NCI-H1105 treated with DMSO at 0.1 percent for 48 hours (cell line): ENCODE results near the gene CTU2.
A peak's percentile ranks its signal among the peaks of the same experiment; 100 is the strongest.

Experiments
- DNase-seq: peaks from one replicate; lab custom pipeline; 2025; lab: John Stamatoyannopoulos, UW

Gene CTU2

DNA sequence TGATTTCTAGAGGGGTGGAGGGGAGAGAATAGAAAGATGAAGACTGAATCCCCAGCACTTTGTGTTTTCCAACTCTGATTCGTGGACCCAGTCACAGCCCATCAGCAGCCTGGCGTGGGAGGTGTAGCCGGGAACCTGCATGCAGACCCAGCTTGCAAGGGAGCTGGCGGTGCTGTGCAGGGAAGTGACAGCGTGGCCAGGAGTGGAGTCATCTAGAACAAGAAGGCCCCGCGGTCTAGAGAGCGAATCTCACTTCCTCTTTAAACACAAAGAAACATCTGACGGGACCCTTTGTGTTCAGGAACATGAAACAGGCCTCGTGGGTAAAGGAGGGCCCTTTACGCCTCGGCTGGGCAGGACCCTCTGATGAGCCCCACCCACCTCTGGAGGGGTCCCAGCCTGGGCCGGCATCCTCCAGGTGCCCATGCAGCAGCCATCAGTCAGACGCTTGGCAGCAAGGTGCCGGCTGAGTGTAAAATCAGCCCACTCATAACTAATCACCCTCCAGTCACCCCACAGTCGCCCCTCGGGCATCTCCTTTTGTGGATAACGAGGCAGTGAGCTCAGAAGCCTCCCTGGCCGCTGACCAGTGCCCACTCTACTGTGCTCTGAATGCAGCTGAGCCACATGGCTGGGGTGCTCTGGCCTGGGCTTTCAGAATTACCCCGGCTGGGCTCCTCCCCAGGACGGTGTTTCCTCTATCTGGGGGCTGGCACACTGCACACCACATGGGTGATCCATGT is 24.4 kb upstream of the CTU2 start:
- no peak for DNase-seq

DNA sequence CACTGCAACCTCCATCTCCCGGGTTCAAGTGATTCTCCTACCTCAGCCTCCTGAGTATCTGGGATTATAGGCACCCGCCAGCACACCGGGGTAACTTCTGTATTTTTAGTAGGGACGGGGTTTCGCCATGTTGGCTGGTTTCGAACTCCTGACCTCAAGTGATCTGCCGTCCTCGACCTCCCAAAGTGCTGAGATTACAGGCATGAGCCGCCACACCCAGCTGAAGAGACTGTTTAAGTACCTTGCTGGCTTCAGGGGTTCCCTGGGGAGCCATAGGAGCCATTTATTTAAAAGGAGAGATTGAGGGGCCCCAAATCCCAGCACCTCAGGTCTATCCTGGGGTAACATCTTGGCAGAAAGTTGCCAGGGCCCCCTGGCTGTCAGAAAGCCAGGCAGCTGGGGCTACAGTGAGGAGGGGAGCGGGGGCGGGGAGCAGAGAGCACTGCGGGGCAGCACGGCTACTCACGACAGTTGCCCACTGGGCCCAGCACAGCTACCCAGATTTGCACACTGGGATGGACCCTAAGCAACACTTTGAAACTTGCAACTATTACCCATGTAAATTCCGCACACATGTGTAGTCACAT is 21.6 kb upstream of the CTU2 start:
- DNase-seq = no peak

DNA sequence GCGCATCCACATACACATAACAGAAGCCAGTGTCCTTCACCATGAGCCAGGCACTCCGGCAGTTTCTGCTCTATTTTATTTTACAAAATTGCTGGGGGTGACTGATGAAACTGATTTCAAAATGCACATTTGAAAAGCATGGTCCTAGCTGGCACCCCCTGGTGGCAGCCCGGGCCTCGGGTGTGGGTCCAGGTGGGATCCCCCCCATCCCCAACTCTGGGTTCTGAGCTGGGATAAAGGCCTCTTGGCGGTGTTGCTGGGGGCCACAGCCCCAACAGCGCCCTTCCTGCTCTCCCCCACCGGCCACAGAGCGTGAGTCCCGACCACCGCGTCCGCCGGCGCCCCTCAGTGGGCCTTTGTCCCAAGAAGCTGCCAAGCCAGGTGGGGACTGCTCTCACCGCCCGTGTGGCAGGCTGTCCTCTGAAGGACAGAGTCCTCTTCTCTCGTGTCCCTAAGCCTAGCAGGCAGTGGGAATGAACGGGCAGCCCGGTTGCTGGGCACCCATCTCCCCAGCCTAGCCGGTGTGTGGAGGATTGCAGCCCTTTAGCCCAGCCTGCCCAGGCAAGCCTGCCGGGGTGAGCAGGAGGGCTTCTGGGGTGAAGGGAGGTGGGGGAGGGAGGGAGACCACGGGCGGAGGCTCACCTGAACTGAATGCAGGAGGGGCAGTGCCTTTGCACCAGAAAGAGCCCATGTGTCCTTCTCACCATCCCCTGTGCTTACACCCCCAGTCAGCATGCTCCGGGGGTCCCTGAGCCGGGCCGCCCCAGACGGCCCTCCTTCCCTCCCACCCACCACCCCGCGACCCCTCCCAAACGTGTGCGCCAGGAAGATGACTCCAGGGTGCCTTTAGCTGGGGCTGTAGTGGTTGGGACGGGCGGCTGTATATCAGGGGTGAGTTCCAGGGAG is 20.9 kb upstream of the CTU2 start:
- no peak for DNase-seq

DNA sequence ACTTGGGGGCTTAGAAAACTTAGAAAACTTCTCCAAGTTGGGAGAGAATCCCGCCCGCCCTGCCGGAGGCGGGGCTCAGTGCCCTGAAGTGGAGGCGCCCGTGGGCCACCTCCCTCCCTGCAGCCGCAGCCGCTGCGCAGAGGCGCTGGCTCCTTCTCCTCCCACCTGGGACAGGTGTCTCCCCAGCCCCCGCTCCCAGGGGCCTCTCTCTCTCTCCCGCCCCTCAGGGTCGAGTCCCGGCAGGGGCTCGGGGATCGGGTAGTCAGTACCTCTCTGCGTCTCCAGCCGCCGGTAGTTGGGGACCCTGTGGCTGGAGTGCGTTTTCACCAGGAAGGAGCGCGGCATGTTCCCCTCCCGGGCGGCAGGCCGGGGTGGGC is 20.3 kb upstream of the CTU2 start:
- peak; percentile 45 for DNase-seq

DNA sequence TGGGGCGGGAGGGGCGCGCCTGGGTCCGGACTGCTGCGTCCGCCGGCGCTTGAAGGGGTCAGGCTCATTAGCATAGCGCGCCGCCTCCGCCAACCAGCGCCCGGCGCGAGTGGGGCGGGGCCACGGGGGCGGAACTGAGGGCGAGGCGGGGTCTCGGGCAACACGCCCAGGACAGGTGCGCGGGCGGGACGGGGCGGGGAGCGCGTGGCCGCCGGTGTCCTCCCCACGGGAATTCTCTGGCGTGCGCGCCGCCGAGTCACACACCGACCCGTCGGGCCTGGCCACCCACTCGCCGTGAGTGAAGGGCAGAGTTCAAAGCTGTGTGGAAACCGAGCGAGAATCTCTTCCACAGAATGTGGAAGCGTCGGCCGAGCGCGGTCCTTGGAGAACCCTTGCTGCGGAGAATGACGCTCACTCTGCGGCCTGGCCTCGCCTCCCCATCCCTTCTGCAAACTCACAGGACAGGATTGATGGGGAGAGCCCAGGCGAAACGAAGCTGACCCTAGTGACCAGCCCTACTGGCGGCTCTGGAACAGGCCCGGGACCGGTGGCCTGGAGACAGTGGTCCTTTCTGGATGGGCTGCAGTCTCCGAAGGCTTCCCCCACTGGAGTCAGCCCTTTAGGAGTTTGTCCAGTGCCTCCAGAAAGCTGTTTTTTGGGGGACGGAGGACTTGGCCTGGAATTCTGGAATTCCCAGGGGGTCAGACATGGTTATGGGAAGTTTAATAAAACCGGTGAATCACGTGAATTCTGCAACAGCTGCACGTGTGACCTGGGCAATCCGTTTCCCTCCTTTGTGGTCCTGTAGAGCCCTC is 19.7 kb upstream of the CTU2 start, which contains the start of gene SNAI3:
Gene SNAI3 (minus strand): TSS at position 69 of the 815 bp plus-strand sequence. CDS start 101 bp downstream, outside the sequence.
- peak; percentile 45 for DNase-seq

DNA sequence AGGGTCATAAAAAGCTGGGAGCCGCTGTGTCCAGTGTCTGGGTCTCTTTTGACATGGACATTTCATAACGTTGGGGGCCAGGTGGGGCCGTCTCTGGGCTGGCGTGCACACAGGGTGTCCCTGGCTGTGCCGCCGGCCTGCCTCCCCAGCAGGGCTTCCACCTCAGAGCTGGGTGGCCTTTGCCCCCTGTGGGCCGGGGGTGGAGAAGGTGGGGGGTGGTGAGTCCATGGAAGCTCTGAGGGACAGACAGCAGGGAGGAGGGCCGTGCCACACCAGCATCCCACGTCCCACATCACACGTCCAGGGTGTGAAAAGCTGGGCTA is 19.1 kb upstream of the CTU2 start:
- no peak for DNase-seq

DNA sequence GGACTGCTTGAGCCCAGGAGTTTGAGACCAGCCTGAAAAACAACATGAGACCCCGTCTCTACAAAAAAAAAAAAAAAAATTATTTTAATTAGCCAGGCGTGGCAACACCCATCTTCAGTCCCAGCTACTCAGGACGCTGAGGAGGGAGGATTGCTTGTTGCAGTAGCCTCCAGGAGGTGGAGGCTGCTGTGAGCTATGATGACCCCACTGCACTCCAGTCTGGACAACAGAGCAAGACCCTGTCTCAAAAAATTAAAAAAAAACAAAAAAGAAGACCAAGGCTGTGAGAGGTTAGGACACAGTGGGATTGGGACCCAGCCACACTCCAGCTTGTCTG is 18.7 kb upstream of the CTU2 start:
- DNase-seq = no peak

DNA sequence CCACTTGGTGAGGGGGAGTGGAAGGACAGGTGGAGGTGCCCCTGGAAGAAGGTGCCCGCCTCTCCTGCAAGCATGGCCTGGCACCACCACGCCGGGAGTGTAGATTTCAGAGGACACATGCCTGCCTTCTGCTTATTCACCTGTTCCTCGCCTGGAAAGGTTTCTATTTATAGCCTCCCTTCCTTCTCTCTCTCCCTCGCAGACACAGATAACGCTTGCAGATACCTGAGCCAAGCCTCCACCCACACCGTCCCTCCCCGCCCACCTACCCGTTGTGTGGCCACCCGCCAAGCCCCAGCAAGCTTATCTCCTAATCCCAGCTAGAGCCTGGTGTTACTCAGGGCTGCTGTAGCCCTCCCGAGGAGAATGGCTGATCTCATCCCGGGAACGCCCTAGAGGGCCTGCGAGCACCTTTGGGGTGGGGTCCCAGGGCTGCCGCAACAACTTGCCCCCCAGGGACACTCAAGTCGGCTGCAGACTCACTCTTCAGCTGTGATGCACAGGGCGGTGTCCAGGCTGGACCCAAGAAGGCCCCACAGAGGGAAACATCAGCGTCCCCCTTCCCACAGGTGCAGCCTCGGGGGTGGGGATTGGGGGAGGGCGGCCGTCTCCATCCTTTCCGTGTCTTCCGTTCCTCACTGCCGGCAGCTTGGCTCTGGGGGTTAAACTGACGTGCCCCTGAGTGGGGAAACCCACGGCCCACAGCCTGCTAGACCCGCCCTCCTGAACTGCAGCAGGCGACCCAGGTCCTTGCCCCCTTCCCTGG is 18.1 kb upstream of the CTU2 start:
- peak; percentile 59 for DNase-seq

DNA sequence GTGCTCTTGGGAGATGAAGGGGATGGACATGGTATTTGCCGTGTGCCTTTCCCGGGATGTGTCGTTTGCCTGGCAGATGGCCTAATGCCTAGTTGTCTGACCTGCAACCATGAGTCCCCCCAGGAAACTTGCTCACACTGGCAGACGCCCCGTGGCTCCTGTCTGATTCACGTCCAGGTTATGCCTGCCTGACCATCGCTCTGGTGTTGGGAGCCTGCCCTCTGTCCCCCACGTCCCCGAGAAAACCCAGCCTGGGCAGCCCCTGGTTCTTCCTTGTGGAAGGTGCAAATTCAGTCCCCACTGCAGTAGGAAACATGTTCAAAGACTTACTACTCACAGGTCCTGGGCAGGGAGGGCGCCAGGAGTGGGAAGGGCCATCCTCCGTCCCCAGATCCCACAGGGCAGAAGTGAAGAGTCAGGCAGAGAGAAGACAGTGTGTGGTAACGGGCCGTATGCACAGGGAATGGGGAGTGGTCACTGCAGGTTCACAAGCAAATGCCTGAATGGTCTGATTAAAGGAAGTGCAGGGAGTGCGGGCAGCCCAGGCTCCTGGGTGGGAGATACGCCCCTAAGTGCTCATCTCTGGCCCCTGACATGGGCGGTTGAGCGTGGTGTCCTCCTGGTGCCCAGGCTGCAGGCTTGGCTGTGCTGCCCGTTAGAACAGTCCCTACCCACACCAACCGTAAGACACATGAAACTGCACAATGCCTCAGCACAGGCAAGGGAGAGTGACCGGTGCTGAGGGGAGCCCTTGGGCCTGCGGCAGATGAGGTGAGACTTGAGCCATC is 15.8 kb upstream of the CTU2 start:
- DNase-seq = no peak

DNA sequence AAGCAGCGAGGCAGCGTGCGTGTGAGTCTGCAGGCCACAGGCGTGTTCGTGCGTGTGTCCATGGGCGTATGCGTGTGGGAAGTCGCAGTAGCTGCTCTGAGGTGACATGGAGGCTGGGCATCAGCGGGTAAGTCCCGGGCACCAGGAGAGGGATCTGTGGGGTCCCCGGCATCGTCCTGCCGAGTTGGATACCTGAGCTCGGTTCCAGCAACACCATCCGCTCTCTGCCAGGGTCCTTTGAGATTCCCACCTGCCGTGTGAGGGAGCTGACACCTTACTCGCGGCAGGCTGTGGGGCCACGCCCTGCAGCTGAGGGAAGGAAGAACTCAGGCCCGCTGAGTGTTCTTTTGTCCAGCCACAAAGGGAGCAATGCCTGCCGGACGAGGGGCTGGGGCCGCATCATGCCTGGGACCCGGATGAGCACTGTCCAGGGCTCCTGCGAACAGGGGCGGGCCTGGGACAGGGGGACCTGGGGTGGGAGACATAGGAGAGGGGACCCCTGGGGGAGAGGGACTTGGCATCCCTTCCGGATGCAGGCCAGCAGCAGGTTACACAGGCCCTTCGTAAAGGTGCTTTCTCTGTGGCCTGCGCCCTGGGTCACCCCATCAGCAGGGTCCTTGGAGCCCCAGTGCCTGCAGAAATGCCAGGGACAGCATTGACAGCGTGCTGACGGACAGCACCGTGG is 15.0 kb upstream of the CTU2 start:
- no peak for DNase-seq

DNA sequence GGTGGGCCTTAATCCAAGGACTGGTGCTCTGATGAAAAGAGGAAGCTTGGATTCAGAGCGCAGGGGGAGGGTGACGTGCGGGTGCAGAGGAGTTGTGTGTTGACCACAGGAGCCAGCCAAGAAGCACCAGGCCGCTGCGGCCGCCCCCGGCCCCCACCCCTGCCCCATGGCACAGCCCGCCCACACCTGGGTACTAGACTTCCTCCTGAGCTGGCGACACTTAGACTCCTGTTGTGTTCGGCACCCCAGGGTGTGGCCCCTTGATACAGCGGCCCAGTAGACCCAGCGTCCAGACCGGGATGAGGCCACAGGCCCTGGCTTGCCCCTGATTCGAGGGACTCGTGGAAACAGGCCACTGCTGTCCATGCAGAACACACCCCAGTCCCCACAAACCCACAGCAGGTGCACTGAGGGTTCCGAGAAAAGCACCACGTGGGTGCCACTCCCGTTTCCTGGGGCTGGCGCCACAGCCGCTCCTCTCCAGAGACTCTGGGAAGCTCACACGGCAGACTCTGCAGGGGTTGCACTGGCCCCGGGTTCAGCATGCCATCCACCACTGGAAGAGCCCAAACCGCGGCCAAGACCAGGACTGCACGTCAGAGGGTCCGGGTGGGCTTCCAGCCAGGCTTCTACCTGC is 14.3 kb upstream of the CTU2 start:
- no peak for DNase-seq

DNA sequence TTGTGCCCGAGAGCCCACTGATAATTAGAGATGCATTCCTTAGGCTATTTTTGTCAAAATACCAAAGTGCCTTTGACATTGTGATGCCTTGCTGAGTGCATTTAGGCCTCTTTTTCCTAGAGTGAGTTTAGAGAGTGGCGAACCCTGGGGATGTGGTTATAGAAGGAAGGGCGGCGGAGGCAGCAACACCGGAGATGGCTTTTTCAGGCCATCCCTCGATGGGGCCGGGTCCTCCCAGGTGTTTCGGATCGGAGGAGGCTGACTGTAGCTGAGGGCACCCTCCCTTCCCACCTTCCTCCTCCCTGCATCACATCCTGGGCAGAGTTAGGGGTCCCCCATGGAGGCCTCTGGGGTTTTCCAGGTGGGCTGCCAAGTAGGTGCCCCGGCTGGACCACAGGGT is 13.4 kb upstream of the CTU2 start:
- DNase-seq = no peak

DNA sequence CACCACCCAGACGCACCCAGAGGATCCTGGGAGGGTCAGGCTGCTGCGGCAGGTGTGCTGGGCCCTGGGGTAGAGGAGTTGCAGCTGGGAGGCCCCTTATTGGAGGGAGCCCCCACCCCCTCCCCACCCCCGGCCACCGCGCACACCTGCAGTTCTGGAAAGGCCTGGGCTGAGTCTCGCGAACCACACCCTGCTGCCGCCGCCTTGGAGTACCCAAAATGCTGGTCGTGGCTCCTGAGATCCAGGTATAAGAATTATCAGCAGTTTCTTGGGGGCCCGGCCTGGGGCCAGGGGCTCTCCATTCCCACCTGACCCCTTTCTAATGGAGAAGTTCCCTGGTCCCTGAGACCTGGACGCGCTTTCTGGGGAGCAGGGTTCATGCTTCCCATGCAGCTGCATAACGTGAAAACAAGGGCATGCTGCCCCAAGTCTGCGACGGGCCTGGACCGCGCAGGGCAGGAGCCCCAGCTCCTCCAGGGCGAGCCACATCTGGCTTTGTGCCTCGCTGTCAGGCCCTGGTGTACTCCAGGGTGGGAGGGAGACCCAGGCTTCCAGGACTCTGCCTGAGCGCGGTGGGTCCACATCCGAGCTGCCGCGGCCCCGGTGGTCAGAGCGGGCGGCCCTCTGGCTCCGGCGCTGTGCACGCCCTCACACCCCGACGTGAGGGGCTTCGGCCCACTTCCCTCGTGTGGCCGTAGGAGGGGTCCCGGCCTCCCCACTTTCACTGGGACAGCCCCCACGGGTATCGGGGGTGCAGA is 12.7 kb upstream of the CTU2 start:
- DNase-seq = no peak

DNA sequence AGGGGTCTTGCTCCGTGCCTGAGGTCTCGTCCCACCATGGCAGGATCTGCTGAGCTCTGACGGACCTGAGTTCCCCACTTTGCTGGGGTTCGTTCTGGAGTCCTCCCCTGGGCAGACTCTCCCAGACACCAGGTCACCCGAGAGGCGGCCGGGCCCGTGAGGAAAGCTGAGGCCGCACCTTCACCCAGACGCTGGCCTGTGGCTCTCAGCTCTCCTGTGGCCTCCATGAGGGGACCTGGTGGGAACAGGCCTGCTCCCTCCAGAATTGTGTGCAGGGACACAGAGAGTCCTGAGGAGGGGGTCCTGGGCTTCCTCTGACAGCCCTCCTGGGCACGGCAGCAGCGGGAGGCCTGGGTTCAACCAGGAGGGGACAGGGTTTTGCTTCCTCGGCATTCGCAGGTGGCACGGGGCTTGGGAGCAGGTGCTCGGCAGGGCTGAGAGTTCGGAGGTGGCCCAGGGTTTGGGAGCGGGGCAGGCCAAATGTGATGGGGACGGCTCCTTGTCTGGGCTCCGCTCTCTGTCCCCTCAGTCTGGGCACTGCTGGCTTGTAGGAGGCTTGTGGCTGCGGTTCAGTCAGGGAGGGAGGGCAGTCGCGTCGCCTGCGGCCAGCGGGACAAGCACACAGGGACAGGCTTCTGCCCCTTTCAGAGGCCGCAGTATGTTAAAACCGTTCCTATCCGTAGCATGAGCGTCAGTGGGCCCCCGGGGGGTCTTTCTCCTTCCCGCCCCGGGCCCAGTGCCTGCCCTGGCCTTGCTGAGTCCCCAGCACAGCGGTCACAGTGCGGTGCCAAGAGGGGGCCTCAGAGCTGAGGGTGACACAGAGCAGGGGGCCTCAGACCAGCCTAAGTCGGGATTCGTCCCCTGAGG is 11.8 kb upstream of the CTU2 start:
- DNase-seq = no peak

DNA sequence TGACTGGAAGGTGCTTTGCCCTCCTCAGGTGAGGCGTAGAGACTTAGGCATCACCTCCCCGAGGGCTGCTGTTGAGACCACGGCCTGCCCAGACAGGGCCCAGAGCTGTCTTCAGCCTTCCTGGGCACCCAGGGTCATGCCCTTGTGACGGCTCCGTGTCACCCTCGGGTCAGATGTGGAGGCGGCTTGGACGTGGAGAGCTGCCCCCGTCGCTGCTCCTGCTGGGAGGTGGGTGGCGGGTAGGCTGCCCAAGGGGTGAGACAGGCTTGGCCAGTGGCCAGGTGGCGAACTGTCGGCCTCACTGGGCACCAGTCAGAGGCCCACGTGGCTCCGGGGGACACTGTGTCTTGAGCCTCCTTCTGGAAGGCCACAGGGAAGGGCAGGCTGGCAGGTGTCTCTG is 11.1 kb upstream of the CTU2 start:
- DNase-seq = no peak

DNA sequence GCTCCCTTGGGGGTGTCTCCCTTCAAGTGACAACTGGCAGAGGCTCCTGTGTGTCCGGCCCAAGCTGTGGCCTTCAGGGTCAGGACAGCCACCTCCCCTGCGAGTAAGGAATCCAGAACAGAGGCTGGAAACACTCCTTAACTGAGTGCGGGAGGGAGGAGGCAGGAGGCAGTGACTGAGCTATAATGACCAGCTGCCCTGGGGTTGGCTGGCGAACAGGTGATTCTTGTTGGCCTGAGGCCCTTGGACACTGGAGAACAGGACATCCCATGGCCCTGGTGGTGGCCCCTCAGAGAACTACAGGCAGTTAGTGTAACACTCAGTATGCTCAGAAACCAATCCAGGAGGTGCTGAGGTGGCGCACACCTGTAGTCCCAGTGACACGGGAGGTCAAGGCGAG is 10.6 kb upstream of the CTU2 start:
- no peak for DNase-seq

DNA sequence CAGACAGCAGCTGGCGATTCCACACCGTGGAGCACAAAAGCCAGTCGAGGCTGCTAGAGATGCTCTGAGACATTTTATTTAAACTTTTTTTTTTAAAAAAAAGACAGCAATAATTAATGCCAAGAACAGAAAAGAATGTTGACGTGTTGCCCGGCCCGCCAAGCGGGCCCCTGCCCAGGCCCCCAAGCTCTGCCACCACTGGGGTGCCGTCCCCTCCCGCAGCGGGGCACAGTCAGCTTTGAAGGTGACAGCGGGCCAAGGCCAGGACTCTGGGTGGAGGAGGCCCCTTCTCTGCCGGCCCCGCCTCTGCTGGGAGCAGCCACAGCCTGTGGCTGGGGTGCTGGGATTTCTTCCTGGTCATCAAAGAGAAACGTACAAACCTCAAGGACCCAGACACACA is 9.9 kb upstream of the CTU2 start:
- no peak for DNase-seq
